ENCODE data around the gene BRICD5.

BRICD5 gene

GRCh38 chr16:2205967-2206313, 4.7 kb downstream of the BRICD5 start:
- peak overlapping the region; percentile 100 for H2AK5ac ChIP-seq (ENCODE audit: low read depth, low read length)
- peak overlapping the region; percentile 96 for H3K18ac ChIP-seq (ENCODE audit: low read length)
- peak overlapping the region; percentile 85 for H3K4me2 ChIP-seq (ENCODE audit: insufficient read depth, low read length, poor library complexity, severe bottlenecking)
- peak overlapping the region; percentile 76 for H3K4ac ChIP-seq (ENCODE audit: low read length)
- H3K23ac ChIP-seq (ENCODE audit: low read depth, low read length, poor library complexity) = peak overlapping the region; percentile 98
- peak overlapping the region; percentile 100 for H2BK12ac ChIP-seq (ENCODE audit: low read length)
- H4K8ac ChIP-seq (ENCODE audit: low read depth, low read length) = no peak overlapping the region
- peak overlapping the region; percentile 87 for H2BK120ac ChIP-seq (ENCODE audit: low read depth, low read length)
- peak overlapping the region; percentile 92 for H3K27ac ChIP-seq (replicated peaks; ENCODE audit: low read length)
- peak overlapping the region; percentile 90 for H2BK15ac ChIP-seq (ENCODE audit: low read length)
- peak overlapping the region; percentile 82 for H3K14ac ChIP-seq (ENCODE audit: low read length)
- peaks cover 18% of the 10 kb centered on the region for H3K79me1 ChIP-seq (ENCODE audit: low read depth, low read length)
- H2BK5ac ChIP-seq (ENCODE audit: low read length) = peak overlapping the region; percentile 98
- no peaks in the 10 kb centered on the region for H3K9me3 ChIP-seq (replicated peaks in 1 of 2; ENCODE audit: control insufficient read depth in 2 of 2, insufficient read depth in 1 of 2, low read depth in 1 of 2, low read length in 2 of 2)
- H3K4me3 ChIP-seq (ENCODE audit: low read length in 2 of 2) = peak overlapping the region; percentile 90 to 97
- peak overlapping the region; percentile 97 for H2AFZ ChIP-seq (ENCODE audit: low read length)
- H3K27me3 ChIP-seq (ENCODE audit: control insufficient read depth in 3 of 3, insufficient read depth in 3 of 3, low read depth in 1 of 3, low read length in 3 of 3) = no peaks in the 10 kb centered on the region
- H3K36me3 ChIP-seq (replicated peaks in 1 of 2; ENCODE audit: control insufficient read depth in 2 of 2, insufficient read depth in 2 of 2, low read length in 2 of 2) = peaks cover 30 to 43% of the 10 kb centered on the region in 2 donors
- DNase-seq (ENCODE audit: low spot score) = no peak
- peak overlapping the region; percentile 64 for H4K91ac ChIP-seq (ENCODE audit: low read depth, low read length, poor library complexity)
- H3K9ac ChIP-seq (ENCODE audit: low read depth, low read length, poor library complexity) = peak overlapping the region; percentile 95
- peaks cover 6 to 9% of the 10 kb centered on the region in 2 donors for H3K4me1 ChIP-seq (ENCODE audit: control insufficient read depth in 2 of 2, insufficient read depth in 1 of 2, low read depth in 1 of 2, low read length in 2 of 2)
- no CpG with 5 or more reads among the region's 16 CpGs for WGBS, 2 donors (ENCODE audit: extremely low coverage in 2 of 2, insufficient read length in 2 of 2, insufficient replicate concordance in 1 of 2)

- Histone ChIP-seq H3K4me3 (ENCODE audit: low read length in 2 of 2) (peak within 1 kb of the TSS; percentile 90 to 97), H3K4me2 (ENCODE audit: insufficient read depth, low read length, poor library complexity, severe bottlenecking) (peak within 1 kb of the TSS; percentile 85), H4K91ac (ENCODE audit: low read depth, low read length, poor library complexity) (peak within 1 kb of the TSS; percentile 85), H3K9me3 (replicated peaks in 1 of 2; ENCODE audit: control insufficient read depth in 2 of 2, insufficient read depth in 1 of 2, low read depth in 1 of 2, low read length in 2 of 2) (peaks cover 0 to 2% of the 10 kb centered on the region in 2 donors), H3K23ac (ENCODE audit: low read depth, low read length, poor library complexity) (peak within 1 kb of the TSS; percentile 98), H3K27me3 (ENCODE audit: control insufficient read depth in 3 of 3, insufficient read depth in 3 of 3, low read depth in 1 of 3, low read length in 3 of 3) (peaks cover 0 to 2% (median 2%) of the 10 kb centered on the region in 3 experiments), H2AK5ac (ENCODE audit: low read depth, low read length) (peak within 1 kb of the TSS; percentile 100), H2BK12ac (ENCODE audit: low read length) (peak within 1 kb of the TSS; percentile 100), H3K14ac (ENCODE audit: low read length) (peak within 1 kb of the TSS; percentile 100), H2BK15ac (ENCODE audit: low read length) (peak within 1 kb of the TSS; percentile 90), H2BK5ac (ENCODE audit: low read length) (peak within 1 kb of the TSS; percentile 98), H3K4me1 (ENCODE audit: control insufficient read depth in 2 of 2, insufficient read depth in 1 of 2, low read depth in 1 of 2, low read length in 2 of 2) (peaks cover 6 to 9% of the 10 kb centered on the region in 2 donors), H3K79me1 (ENCODE audit: low read depth, low read length) (peaks cover 18% of the 10 kb centered on the region), H2AFZ (ENCODE audit: low read length) (peak within 1 kb of the TSS; percentile 97), H4K8ac (ENCODE audit: low read depth, low read length) (peak within 1 kb of the TSS; percentile 93), H3K36me3 (replicated peaks in 1 of 2; ENCODE audit: control insufficient read depth in 2 of 2, insufficient read depth in 2 of 2, low read length in 2 of 2) (peaks cover 30 to 43% of the 10 kb centered on the region in 2 donors), H2BK120ac (ENCODE audit: low read depth, low read length) (peak within 1 kb of the TSS; percentile 87), H3K18ac (ENCODE audit: low read length) (peak within 1 kb of the TSS; percentile 100), H3K9ac (ENCODE audit: low read depth, low read length, poor library complexity) (peak within 1 kb of the TSS; percentile 98), H3K4ac (ENCODE audit: low read length) (peak within 1 kb of the TSS; percentile 76), H3K27ac (replicated peaks; ENCODE audit: low read length) (peak within 1 kb of the TSS; percentile 92)
- DNase-seq (ENCODE audit: low spot score) = peak; percentile 91
- WGBS, 2 donors (ENCODE audit: extremely low coverage in 2 of 2, insufficient read length in 2 of 2, insufficient replicate concordance in 1 of 2) = no CpG with 5 or more reads among the region's 93 CpGs
These were observed 5.3 kb downstream of the BRICD5 start, which contains the start of gene MLST8 for GRCh38 chr16:2205104-2205966. Gene MLST8, plus strand, starts transcription at chr16:2205454. Its CDS starts 632 bp downstream, at chr16:2206086.

- Histone ChIP-seq H3K79me1 (ENCODE audit: low read depth, low read length) (peaks cover 18% of the 10 kb centered on the region), H3K36me3 (replicated peaks in 1 of 2; ENCODE audit: control insufficient read depth in 2 of 2, insufficient read depth in 2 of 2, low read length in 2 of 2) (peaks cover 28 to 35% of the 10 kb centered on the region in 2 donors), H4K8ac (ENCODE audit: low read depth, low read length) (no peak overlapping the region), H2AK5ac (ENCODE audit: low read depth, low read length) (peak overlapping the region; percentile 28), H3K4me1 (ENCODE audit: control insufficient read depth in 2 of 2, insufficient read depth in 1 of 2, low read depth in 1 of 2, low read length in 2 of 2) (peaks cover 6 to 9% of the 10 kb centered on the region in 2 donors), H2BK15ac (ENCODE audit: low read length) (peak overlapping the region; percentile 71), H2BK120ac (ENCODE audit: low read depth, low read length) (no peak overlapping the region), H3K9ac (ENCODE audit: low read depth, low read length, poor library complexity) (no peak overlapping the region), H4K91ac (ENCODE audit: low read depth, low read length, poor library complexity) (no peak overlapping the region), H3K14ac (ENCODE audit: low read length) (no peak overlapping the region), H2AFZ (ENCODE audit: low read length) (peak overlapping the region; percentile 97), H3K4me3 (ENCODE audit: low read length in 2 of 2) (peak overlapping the region; percentile 90 to 97), H2BK5ac (ENCODE audit: low read length) (peak overlapping the region; percentile 98), H2BK12ac (ENCODE audit: low read length) (no peak overlapping the region), H3K23ac (ENCODE audit: low read depth, low read length, poor library complexity) (no peak overlapping the region), H3K4me2 (ENCODE audit: insufficient read depth, low read length, poor library complexity, severe bottlenecking) (peak overlapping the region; percentile 51), H3K27me3 (ENCODE audit: control insufficient read depth in 3 of 3, insufficient read depth in 3 of 3, low read depth in 1 of 3, low read length in 3 of 3) (peaks cover 0 to 8% (median 2%) of the 10 kb centered on the region in 3 experiments), H3K18ac (ENCODE audit: low read length) (no peak overlapping the region), H3K4ac (ENCODE audit: low read length) (no peak overlapping the region), H3K27ac (replicated peaks; ENCODE audit: low read length) (no peak overlapping the region), H3K9me3 (replicated peaks in 1 of 2; ENCODE audit: control insufficient read depth in 2 of 2, insufficient read depth in 1 of 2, low read depth in 1 of 2, low read length in 2 of 2) (peaks cover 0 to 6% of the 10 kb centered on the region in 2 donors)
- DNase-seq (ENCODE audit: low spot score) = no peak
- WGBS, 2 donors (ENCODE audit: extremely low coverage in 2 of 2, insufficient read length in 2 of 2, insufficient replicate concordance in 1 of 2) = 100% methylated on average over 3 of the region's 13 CpGs; no CpG with 5 or more reads in 1 of the 2 donors
These were observed 6.1 kb downstream of the BRICD5 start for GRCh38 chr16:2204416-2205103.
